ENCODE results near the gene PRELID2.
"Not testable (repeated sequence)": the region's sequence is repeated elsewhere in the genome, so short reads cannot be mapped to it uniquely, and the experiment has no call there.

The PRELID2 gene

GRCh38 chr5:145834917-145835847, at the start of gene PRELID2:
Gene PRELID2, minus strand, starts transcription at chr5:145835342. Its CDS starts 91 bp downstream, at chr5:145835251.
- peak; percentile 89 for DNase-seq (ENCODE audit: low read depth)

- no peak for DNase-seq (ENCODE audit: low read depth)
Observed at GRCh38 chr5:145874765-145875164, 39.6 kb upstream of the PRELID2 start.

GRCh38 chr5:145872914-145873313, 37.8 kb upstream of the PRELID2 start, which contains the start of gene GRXCR2:
Gene GRXCR2, minus strand, starts transcription at chr5:145873014. Its CDS starts 46 bp downstream, at chr5:145872968.
- no peak for DNase-seq (ENCODE audit: low read depth)

- DNase-seq (ENCODE audit: low read depth): no peak
Observed at GRCh38 chr5:145872486-145872885, 37.3 kb upstream of the PRELID2 start.

- DNase-seq (ENCODE audit: low read depth): no peak
Observed at GRCh38 chr5:145869753-145870152, 34.6 kb upstream of the PRELID2 start.

- DNase-seq (ENCODE audit: low read depth): peak; percentile 59
Observed at GRCh38 chr5:145867806-145868205, 32.7 kb upstream of the PRELID2 start.

- not testable (repeated sequence) for DNase-seq (ENCODE audit: low read depth)
Observed at GRCh38 chr5:145864432-145864831, 29.3 kb upstream of the PRELID2 start.

GRCh38 chr5:145863003-145863402, 27.9 kb upstream of the PRELID2 start:
- no peak for DNase-seq (ENCODE audit: low read depth)

GRCh38 chr5:145859897-145860296, 24.8 kb upstream of the PRELID2 start:
- no peak for DNase-seq (ENCODE audit: low read depth)

GRCh38 chr5:145859453-145859852, 24.3 kb upstream of the PRELID2 start:
- no peak for DNase-seq (ENCODE audit: low read depth)

- DNase-seq (ENCODE audit: low read depth): peak; percentile 88
Observed at GRCh38 chr5:145858959-145859358, 23.8 kb upstream of the PRELID2 start.

- peak; percentile 81 for DNase-seq (ENCODE audit: low read depth)
Observed at GRCh38 chr5:145856285-145856818, 21.2 kb upstream of the PRELID2 start.

- DNase-seq (ENCODE audit: low read depth): peak; percentile 26
Observed at GRCh38 chr5:145855763-145856267, 20.7 kb upstream of the PRELID2 start.

- peak; percentile 85 for DNase-seq (ENCODE audit: low read depth)
Observed at GRCh38 chr5:145854651-145855258, 19.6 kb upstream of the PRELID2 start.

- DNase-seq (ENCODE audit: low read depth): no peak
Observed at GRCh38 chr5:145853781-145854376, 18.7 kb upstream of the PRELID2 start.

GRCh38 chr5:145852990-145853389, 17.8 kb upstream of the PRELID2 start:
- DNase-seq (ENCODE audit: low read depth): no peak

- no peak for DNase-seq (ENCODE audit: low read depth)
Observed at GRCh38 chr5:145848854-145849253, 13.7 kb upstream of the PRELID2 start.

- peak; percentile 85 for DNase-seq (ENCODE audit: low read depth)
Observed at GRCh38 chr5:145847499-145848497, 12.7 kb upstream of the PRELID2 start.

GRCh38 chr5:145846081-145846480, 10.9 kb upstream of the PRELID2 start:
- DNase-seq (ENCODE audit: low read depth): no peak

- no peak for DNase-seq (ENCODE audit: low read depth)
Observed at GRCh38 chr5:145841299-145841698, 6.2 kb upstream of the PRELID2 start.

All from amniotic epithelial cell (primary cell).